ENCODE data around the gene RPS15. TPM values are rescaled to one million over a fixed set of nuclear protein-coding genes. Genes with fewer than 3 reads are reported as not detected.
"Not testable (repeated sequence)": the region's sequence is repeated elsewhere in the genome, so short reads cannot be mapped to it uniquely, and the experiment has no call there.

Gene RPS15
- total RNA-seq, 5 donors from 2014 or later (not counting 1 experiment from before 2014, with no cell fraction given): 1,731 to 2,353 (median 2,282) TPM

GRCh38 chr19:1477056-1477455, 38.9 kb downstream of the RPS15 start:
- H3K4me1 ChIP-seq (ENCODE audit: control insufficient read depth in 1 of 2, extremely low read depth in 1 of 2, insufficient read depth in 2 of 2, low read length in 2 of 2): peaks cover 4 to 44% of the 10 kb centered on the region in 2 experiments
- CTCF ChIA-PET: interaction anchor here in 1 of 2 donors (0.6 kb wide), 1 partner anchor 35 kb away, joined by 3 read pairs; no protein-coding TSS in a partner anchor
- H3K4me1 Mint-ChIP-seq: peaks cover 19 to 29% (median 26%) of the 10 kb centered on the region in 3 donors
- H3K36me3 ChIP-seq (ENCODE audit: control insufficient read depth in 2 of 2, extremely low read depth in 1 of 2, insufficient read depth in 1 of 2, low read length in 1 of 2): peaks cover 8 to 12% of the 10 kb centered on the region in 2 donors
- H3K9me3 ChIP-seq; DNase-seq; H3K27ac ChIP-seq (ENCODE audit: low read length); H3K4me3 ChIP-seq (ENCODE audit: control insufficient read depth in 1 of 2, extremely low read depth in 1 of 2, low read length in 1 of 2); H3K9me3 Mint-ChIP-seq; H3K36me3 Mint-ChIP-seq; POLR2A ChIA-PET; H3K27me3 Mint-ChIP-seq; H3K27ac Mint-ChIP-seq; ATAC-seq (replicated peaks in 1 of 4): not testable (repeated sequence)
- H3K4me3 Mint-ChIP-seq: peak overlapping the region; percentile 48 to 94 (median 64)
- WGBS (ENCODE audit: insufficient coverage): 90% methylated on average over 4 of the region's 9 CpGs
- peaks cover 0 to 18% of the 10 kb centered on the region in 2 experiments for H3K27me3 ChIP-seq (replicated peaks in 1 of 2; ENCODE audit: control insufficient read depth in 2 of 2, extremely low read depth in 1 of 2, insufficient read depth in 2 of 2, low read length in 1 of 2)

GRCh38 chr19:1478934-1479707, 40.9 kb downstream of the RPS15 start, which contains the start of gene C19orf25:
C19orf25 (minus strand) TSS chr19:1479215; CDS start chr19:1478903, 312 bp downstream.
- Histone ChIP-seq H3K27me3 (replicated peaks in 1 of 2; ENCODE audit: control insufficient read depth in 2 of 2, extremely low read depth in 1 of 2, insufficient read depth in 2 of 2, low read length in 1 of 2) (no peaks in the 10 kb centered on the region), H3K36me3 (ENCODE audit: control insufficient read depth in 2 of 2, extremely low read depth in 1 of 2, insufficient read depth in 1 of 2, low read length in 1 of 2) (peaks cover 8 to 9% of the 10 kb centered on the region in 2 donors), H3K27ac (ENCODE audit: low read length) (peak within 1 kb of the TSS; percentile 70), H3K4me1 (ENCODE audit: control insufficient read depth in 1 of 2, extremely low read depth in 1 of 2, insufficient read depth in 2 of 2, low read length in 2 of 2) (peaks cover 4 to 32% of the 10 kb centered on the region in 2 experiments), H3K4me3 (ENCODE audit: control insufficient read depth in 1 of 2, extremely low read depth in 1 of 2, low read length in 1 of 2) (peak within 1 kb of the TSS; percentile 72 to 89), H3K9me3 (no peaks in the 10 kb centered on the region)
- Mint-ChIP-seq H3K27ac (peak within 1 kb of the TSS; percentile 96 to 98), H3K4me1 (peaks cover 16 to 20% (median 20%) of the 10 kb centered on the region in 3 donors), H3K27me3 (no peaks in the 10 kb centered on the region), H3K36me3 (no peaks in the 10 kb centered on the region), H3K4me3 (peak within 1 kb of the TSS; percentile 94 to 99 (median 98)), H3K9me3 (no peaks in the 10 kb centered on the region)
- ATAC-seq (replicated peaks in 1 of 4) (peak; percentile 94 to 99 (median 96)), DNase-seq (peak; percentile 78 to 93 (median 88))
- under 1% methylated on average over 64 of the region's 71 CpGs for WGBS (ENCODE audit: insufficient coverage)
- ChIA-PET CTCF (interaction anchor here in 1 of 2 donors (0.6 kb wide), 1 partner anchor 175 kb away, joined by 4 read pairs; no protein-coding TSS in a partner anchor), POLR2A (interaction anchor here in 1 of 2 donors (0.6 kb wide), 1 partner anchor 845 kb away, joined by 5 read pairs; no protein-coding TSS in a partner anchor)

GRCh38 chr19:1481224-1481892, 43.2 kb downstream of the RPS15 start:
- DNase-seq: no peak
- Histone ChIP-seq H3K27ac (ENCODE audit: low read length) (no peak overlapping the region), H3K36me3 (ENCODE audit: control insufficient read depth in 2 of 2, extremely low read depth in 1 of 2, insufficient read depth in 1 of 2, low read length in 1 of 2) (peaks cover 0 to 4% of the 10 kb centered on the region in 2 donors), H3K9me3 (no peaks in the 10 kb centered on the region), H3K27me3 (replicated peaks in 1 of 2; ENCODE audit: control insufficient read depth in 2 of 2, extremely low read depth in 1 of 2, insufficient read depth in 2 of 2, low read length in 1 of 2) (no peaks in the 10 kb centered on the region), H3K4me1 (ENCODE audit: control insufficient read depth in 1 of 2, extremely low read depth in 1 of 2, insufficient read depth in 2 of 2, low read length in 2 of 2) (peaks cover 4 to 26% of the 10 kb centered on the region in 2 experiments), H3K4me3 (ENCODE audit: control insufficient read depth in 1 of 2, extremely low read depth in 1 of 2, low read length in 1 of 2) (no peak overlapping the region)
- ChIA-PET CTCF (no interaction called here), POLR2A (no interaction called here)
- peaks cover 11 to 20% (median 19%) of the 10 kb centered on the region in 3 donors for H3K4me1 Mint-ChIP-seq
- ATAC-seq (replicated peaks in 1 of 4): no peak
- no peaks in the 10 kb centered on the region for H3K9me3 Mint-ChIP-seq
- H3K27ac Mint-ChIP-seq: no peak overlapping the region
- H3K36me3 Mint-ChIP-seq: no peaks in the 10 kb centered on the region
- 89% methylated on average over 26 of the region's 26 CpGs for WGBS (ENCODE audit: insufficient coverage)
- no peak overlapping the region for H3K4me3 Mint-ChIP-seq
- H3K27me3 Mint-ChIP-seq: no peaks in the 10 kb centered on the region

GRCh38 chr19:1481893-1482360, 43.7 kb downstream of the RPS15 start:
- no peak for ATAC-seq (replicated peaks in 1 of 4)

GRCh38 chr19:1482361-1483130, 44.4 kb downstream of the RPS15 start:
- Histone ChIP-seq H3K4me1 (ENCODE audit: control insufficient read depth in 1 of 2, extremely low read depth in 1 of 2, insufficient read depth in 2 of 2, low read length in 2 of 2) (peaks cover 4 to 18% of the 10 kb centered on the region in 2 experiments), H3K9me3 (no peaks in the 10 kb centered on the region), H3K27me3 (replicated peaks in 1 of 2; ENCODE audit: control insufficient read depth in 2 of 2, extremely low read depth in 1 of 2, insufficient read depth in 2 of 2, low read length in 1 of 2) (no peaks in the 10 kb centered on the region), H3K36me3 (ENCODE audit: control insufficient read depth in 2 of 2, extremely low read depth in 1 of 2, insufficient read depth in 1 of 2, low read length in 1 of 2) (no peaks in the 10 kb centered on the region), H3K27ac (ENCODE audit: low read length) (no peak overlapping the region), H3K4me3 (ENCODE audit: control insufficient read depth in 1 of 2, extremely low read depth in 1 of 2, low read length in 1 of 2) (no peak overlapping the region)
- Mint-ChIP-seq H3K27ac (no peak overlapping the region), H3K36me3 (no peaks in the 10 kb centered on the region), H3K4me3 (no peak overlapping the region), H3K9me3 (no peaks in the 10 kb centered on the region), H3K4me1 (peaks cover 5 to 16% (median 11%) of the 10 kb centered on the region in 3 donors), H3K27me3 (no peaks in the 10 kb centered on the region)
- CTCF ChIA-PET: no interaction called here
- POLR2A ChIA-PET: no interaction called here
- 91% methylated on average over 28 of the region's 37 CpGs for WGBS (ENCODE audit: insufficient coverage)
- DNase-seq: no peak
- ATAC-seq (replicated peaks in 1 of 4): no peak

More at GRCh38 chr19:1481893-1482360, 43.7 kb downstream of the RPS15 start:
- Mint-ChIP-seq H3K27me3 (no peaks in the 10 kb centered on the region), H3K4me1 (peaks cover 10 to 20% (median 16%) of the 10 kb centered on the region in 3 donors), H3K9me3 (no peaks in the 10 kb centered on the region), H3K27ac (no peak overlapping the region), H3K36me3 (no peaks in the 10 kb centered on the region), H3K4me3 (no peak overlapping the region)
- Histone ChIP-seq H3K27me3 (replicated peaks in 1 of 2; ENCODE audit: control insufficient read depth in 2 of 2, extremely low read depth in 1 of 2, insufficient read depth in 2 of 2, low read length in 1 of 2) (no peaks in the 10 kb centered on the region), H3K4me1 (ENCODE audit: control insufficient read depth in 1 of 2, extremely low read depth in 1 of 2, insufficient read depth in 2 of 2, low read length in 2 of 2) (peaks cover 4 to 23% of the 10 kb centered on the region in 2 experiments), H3K27ac (ENCODE audit: low read length) (no peak overlapping the region), H3K36me3 (ENCODE audit: control insufficient read depth in 2 of 2, extremely low read depth in 1 of 2, insufficient read depth in 1 of 2, low read length in 1 of 2) (no peaks in the 10 kb centered on the region), H3K4me3 (ENCODE audit: control insufficient read depth in 1 of 2, extremely low read depth in 1 of 2, low read length in 1 of 2) (no peak overlapping the region), H3K9me3 (no peaks in the 10 kb centered on the region)
- ChIA-PET CTCF (no interaction called here), POLR2A (no interaction called here)
- no peak for DNase-seq
- WGBS (ENCODE audit: insufficient coverage): 92% methylated on average over 34 of the region's 36 CpGs
